ENCODE results near the gene CC2D2A.
"Not testable (repeated sequence)": the region's sequence is repeated elsewhere in the genome, so short reads cannot be mapped to it uniquely, and the experiment has no call there.

The CC2D2A gene

DNA sequence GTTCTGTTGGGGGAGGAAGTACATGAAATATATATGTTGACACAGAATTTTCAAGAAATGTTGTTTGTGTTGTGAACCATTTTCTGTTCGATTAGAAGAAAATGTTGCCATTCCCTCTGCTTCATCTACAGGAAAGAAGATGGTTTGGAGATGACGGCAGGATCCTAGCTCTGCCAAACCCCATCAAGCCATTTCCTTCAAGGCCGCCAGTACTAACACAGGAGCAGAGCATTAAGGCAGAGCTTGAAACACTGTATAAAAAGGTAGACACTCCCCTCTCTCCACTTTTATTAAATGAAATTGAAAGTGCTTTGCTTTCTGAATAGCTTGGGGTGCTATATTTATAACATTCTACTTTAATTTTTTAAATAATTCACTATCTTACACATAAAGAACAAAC, 46.8 kb downstream of the CC2D2A start:
- no peak for DNase-seq (ENCODE audit: low spot score)

DNA sequence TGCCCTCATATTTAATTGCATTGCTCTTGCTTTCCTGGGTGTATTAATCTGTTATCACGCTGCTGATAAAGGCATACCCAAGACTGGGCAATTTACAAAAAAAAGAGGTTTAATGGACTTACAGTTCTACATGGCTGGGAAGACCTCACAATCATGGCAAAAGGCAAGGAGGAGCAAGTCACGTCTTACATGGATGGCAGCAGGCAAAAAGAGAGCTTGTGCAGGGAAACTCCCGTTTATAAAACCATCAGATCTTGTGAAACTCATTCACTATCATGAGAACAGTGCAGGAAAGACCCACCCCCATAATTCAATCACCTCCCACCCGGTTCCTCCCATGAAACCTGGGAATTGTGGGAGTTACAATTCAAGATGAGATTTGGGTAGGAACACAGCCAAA, 48.0 kb downstream of the CC2D2A start:
- DNase-seq (ENCODE audit: low spot score): not testable (repeated sequence)

DNA sequence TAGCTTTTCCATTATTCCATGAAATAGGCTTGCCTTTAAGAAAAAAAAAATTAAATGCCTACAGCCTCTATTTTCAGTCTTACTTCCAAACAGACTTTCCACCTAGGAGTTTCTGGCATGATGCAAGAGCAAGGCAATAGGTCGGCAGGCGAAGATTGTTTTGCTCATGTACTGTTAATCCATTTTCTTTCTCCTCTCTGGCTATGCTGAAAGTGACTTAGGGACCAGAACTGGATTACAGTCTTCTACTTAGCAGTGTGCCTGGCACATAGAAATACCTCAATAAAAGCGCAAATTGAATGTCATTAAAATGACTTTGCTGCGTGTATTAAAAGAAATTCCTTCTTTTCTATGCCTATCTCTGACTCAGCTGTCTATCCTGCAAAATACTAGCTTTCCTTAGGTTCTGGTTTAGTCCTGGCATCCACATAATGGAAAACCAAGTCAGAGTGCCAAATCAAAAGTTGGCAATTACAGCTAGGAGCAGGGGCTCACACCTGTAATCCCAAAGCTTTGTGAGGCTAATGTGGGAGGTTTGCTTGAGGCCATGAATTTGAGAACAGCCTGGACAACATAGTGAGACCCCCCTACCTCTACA, 51.9 kb downstream of the CC2D2A start:
- no peak for DNase-seq (ENCODE audit: low spot score)

DNA sequence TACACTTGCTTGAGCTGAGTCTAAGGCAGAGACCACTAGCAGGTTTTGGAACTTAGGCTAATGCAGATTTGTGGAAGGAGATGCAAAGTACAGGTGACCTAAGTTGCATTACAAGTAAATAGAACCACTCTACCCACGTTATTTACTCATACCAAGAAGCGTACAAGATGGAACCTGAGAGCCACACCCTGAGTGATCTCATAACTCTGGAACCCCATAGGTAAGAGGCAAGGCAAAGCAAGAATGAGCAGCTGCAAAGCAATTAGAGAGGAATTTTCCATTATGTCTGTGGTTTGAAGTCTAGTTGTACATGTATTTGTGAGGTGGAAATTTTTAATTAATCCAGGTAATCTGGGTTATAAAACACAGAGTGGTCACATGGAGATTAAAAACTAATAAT, 55.4 kb downstream of the CC2D2A start:
- DNase-seq (ENCODE audit: low spot score): no peak

DNA sequence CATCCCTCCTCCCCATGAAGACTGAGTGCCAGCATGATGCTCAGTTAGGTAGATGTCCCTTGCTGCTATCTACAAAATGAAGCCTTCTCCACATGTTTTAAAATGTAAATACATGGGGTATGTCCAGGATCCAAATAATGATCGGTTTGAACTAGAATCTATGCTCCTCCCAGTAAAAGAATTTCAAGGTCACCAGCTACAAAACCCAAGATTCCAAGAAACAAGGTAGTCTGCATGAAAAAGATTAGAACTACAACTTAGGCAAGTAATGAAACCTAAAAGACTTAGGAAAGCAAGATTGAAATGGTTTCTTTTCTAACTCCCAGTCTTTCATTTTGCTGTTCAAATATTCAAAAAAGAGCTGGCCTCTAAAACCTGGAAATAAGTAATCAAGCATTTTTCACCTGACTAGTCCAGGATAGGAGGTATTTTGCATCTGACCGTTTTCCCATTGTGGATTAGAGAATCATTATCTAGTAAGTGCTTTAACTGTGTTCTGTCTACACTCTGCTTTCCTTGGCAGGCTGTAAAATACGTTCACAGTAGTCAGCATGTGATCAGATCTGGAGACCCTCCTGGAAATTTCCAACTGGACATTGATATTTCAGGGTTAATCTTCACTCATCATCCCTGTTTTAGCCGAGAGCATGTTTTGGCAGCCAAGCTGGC, 57.4 kb downstream of the CC2D2A start:
- DNase-seq (ENCODE audit: low spot score): no peak

DNA sequence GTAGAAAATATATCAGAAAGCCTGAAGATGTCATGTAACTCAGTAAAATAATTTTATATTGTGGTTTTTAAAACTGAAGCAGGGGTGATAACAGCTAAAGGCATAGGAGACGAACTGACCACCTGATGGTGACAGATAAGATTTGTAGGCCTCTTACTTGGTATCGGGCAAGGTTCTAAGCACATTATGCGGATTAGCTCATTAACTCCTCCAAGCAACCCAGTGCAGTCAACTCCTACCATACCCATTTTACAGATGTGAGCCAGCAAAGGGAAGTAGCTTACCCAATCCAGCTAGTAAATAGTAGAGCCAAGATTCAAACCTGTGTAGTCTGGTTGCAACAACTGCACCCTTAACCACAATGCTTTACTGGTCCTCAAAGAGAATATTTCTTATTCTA, 62.1 kb downstream of the CC2D2A start:
- no peak for DNase-seq (ENCODE audit: low spot score)

DNA sequence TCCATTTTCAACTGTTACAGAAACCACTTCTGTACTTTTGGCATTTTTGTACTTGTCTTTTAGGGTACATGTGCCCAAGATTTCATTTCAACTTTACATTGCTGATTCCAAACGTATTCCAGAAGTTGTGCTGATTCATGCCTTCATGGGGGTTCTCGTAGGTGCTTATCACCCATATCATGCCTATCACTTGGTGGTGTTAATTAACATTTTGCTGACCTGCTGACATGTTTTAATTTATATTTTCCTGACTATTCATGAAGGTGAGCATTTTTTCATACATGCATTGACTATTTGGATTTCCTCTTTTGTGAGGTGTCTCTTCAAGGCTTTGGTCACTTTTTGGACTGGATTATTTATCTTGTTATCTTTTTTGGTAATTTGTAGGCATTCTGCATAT, 64.1 kb downstream of the CC2D2A start:
- DNase-seq (ENCODE audit: low spot score): no peak

DNA sequence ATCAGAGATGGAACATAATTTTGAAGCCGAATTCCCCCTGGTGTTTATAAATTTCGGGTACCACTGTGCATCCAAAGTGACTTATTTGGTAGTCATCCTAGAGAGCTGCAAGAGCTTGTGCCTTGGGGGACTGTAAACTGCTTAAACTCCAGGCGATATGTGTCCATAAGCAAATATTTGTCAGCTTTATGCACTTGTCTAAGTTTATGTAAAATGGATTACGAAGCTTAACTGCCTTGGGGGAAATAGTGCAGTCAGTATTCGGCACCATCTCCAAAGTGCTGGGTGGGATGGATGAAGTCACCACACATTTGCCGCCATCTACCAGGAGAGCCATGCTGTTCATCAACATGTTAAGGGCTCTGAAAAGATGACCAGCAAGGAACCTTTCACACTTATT, 65.9 kb downstream of the CC2D2A start:
- DNase-seq (ENCODE audit: low spot score): no peak

DNA sequence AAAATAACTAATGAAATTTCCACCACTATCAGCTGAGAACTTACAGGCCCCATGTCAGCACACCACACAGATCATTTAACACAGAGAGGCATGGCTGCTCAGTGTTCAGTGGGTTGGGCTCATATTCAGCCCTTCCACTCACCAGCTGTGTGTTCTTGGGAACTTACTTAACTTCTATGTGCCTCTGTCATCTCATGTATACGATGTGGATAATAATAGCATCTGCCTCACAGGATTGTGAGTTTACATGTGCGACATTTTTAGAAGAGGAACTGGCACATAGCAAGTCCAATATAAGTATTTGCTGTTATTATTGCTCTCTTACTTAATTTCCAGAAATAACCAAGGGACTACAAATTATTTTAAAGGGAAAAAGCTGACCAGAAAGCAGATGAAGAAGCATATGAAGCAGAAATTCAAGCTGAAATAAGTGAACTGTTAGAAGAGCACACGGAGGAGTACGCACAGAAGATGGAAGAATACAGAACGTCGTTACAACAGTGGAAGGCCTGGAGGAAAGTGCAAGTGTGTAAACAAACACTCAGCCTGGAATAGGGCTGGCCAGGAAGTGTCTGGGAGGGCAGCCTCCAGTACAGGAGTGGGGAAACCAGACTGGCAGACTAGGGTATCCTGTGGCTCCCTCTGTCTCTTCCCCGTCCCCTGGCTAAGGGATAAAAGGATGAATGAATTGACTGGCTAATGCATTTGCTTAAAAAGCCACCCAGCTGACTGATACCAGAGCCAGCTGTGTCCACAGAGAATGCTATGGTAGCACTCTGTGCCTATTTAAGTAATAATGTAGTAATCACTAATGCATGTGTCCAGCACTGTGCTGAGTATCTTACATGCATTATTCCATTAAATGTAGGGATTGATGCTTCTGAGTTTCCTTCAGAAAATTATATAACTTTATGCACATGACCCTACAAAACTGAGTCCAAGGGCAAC, 67.1 kb downstream of the CC2D2A start:
- DNase-seq (ENCODE audit: low spot score): no peak

DNA sequence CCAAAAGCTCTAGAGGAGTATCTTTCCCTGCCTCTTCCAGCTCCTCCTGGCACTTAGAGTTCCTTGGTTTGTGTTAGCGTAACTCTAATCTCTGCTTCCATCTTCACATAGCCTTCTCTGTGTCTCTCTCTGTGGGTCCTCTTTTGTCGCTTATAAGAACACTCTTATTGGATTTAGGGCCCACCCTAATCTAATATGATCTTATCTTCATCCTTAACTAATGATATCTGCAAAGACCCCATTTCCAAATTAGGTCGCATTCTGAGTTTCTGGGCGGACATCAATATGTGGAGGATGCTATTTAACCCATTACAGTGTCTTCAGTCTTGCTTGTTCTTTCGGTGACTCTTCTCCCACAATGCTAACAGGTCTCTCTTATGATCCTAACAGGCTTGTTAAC, 72.3 kb downstream of the CC2D2A start:
- no peak for DNase-seq (ENCODE audit: low spot score)

DNA sequence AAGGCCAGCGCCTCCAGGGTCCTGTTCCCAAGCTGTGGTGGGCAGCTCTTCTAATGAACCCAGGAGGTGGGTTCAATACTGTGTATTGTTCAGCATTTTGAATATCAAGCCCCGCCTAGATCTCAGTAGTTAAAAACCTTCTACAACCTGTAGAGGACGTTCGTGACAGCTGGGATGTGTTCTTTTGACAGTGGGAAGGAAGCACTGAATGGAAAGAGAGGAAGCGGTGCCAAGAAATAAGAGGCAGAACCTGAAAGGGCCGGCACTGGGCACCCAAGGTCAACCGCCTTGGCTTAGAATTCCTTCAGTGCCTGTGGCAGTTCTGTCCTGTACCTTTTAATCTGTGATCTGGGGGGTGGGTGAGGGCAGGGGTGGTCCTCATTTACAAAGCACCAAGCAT, 73.1 kb downstream of the CC2D2A start:
- no peak for DNase-seq (ENCODE audit: low spot score)

DNA sequence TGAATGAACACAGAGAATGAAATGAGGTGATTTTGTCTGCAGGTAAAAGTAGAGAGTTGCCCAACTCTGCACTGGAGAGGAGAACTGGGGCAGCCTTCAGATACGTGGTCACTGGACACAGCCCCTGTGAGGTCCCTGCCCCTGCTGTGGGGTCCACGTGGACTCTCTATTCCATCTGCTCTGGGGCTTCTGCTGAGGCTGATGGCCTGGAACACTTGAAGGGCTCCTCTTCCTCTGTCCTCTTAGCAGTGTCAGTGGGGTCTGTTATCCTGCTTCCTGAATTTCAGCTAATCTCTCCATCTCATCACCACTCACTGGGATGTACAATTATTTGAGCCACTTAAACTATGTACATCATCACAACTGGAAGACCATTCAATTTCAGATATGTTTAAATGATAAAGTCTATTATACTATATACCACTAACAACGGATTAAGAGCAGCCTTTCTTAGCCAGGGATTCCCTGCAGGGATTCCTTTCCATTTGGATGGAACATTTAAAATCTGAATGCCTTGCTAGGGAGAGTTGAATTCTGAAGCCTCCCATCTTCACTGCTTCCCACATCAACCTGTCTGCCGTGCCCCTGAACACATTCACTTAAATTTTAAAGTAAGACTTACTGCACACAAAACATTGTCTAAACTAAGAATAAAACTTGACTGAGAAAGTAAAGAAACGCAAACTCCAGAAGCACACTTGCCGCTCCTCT, 74.0 kb downstream of the CC2D2A start:
- DNase-seq (ENCODE audit: low spot score): no peak

DNA sequence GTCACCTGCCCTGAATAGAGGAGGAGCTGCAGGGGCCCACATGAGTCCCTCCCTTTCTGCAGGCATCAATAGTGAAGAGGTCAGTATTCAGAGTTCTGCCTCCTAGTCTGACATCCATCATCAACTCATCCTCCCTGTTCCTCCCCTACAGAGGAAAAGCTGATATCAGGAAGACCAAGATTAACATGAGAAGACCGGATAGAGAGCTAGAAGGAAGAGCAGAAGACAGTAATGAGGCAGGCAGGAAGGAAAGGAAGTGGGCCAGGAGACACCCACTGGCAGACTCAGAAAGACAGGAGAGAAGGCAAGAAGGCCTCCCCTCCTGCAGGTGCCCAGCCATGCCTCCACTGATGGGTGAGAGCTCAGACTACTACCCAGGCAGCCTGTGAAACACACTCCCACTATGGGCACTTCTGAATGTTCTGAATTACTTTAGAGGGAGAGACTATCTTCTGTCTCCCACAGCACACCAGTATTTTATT, 74.6 kb downstream of the CC2D2A start:
- DNase-seq (ENCODE audit: low spot score): no peak

DNA sequence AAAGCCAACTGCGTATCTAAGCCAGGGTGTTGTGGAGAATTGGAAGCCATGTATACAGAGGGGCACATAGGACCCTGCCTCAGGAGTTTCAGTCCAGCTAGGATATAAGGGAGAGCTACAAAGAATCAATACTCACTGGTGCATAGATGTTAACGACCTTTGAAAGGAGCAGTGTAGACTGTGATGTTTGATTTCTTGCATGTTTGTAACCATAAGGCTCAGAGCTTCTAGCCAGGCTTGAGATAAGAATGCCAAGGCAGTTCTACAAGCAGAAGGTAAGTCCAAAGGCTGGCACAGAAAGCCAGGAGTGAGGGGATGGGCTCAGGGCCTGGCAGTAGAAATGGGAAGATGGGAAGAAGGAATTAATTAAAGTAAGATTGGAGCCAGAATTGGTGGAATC, 75.7 kb downstream of the CC2D2A start:
- DNase-seq (ENCODE audit: low spot score): no peak

DNA sequence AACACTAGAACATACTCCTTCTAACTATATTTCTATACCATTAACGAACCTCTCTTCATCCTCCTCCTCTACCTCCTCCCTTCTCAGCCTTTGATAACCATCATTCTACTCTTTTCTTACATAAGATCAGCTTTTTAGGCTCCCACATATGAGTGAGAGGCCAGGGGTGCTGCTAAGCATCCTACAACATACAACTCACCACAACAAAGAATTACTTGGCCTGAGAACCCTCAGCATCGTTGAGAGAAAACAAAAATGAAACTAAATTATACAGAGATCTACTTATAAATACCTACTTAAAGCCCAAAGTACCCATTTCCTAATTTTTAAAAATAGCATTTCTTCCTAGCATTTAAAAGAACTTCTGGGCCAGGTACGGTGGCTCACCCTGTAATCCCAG, 77.7 kb downstream of the CC2D2A start:
- DNase-seq (ENCODE audit: low spot score): no peak

DNA sequence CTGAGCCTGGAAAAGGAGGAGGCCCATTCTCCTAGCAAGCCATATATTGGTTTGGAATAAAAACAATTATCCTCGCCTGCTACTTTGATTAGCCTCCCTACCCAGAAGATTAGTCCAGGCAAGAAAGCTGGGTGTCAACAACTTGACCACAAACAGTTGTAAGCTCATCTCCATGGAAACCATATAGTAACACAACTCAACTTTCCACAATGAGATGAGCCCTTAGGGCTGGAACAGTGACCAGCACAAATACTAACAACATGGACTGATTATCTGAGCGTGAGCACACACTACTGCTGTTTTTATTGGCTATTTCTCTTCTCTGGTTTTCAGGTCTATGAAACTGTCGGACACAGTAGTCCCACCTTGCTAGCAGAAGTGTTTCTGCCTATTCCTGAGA, 80.8 kb downstream of the CC2D2A start:
- DNase-seq (ENCODE audit: low spot score): no peak

DNA sequence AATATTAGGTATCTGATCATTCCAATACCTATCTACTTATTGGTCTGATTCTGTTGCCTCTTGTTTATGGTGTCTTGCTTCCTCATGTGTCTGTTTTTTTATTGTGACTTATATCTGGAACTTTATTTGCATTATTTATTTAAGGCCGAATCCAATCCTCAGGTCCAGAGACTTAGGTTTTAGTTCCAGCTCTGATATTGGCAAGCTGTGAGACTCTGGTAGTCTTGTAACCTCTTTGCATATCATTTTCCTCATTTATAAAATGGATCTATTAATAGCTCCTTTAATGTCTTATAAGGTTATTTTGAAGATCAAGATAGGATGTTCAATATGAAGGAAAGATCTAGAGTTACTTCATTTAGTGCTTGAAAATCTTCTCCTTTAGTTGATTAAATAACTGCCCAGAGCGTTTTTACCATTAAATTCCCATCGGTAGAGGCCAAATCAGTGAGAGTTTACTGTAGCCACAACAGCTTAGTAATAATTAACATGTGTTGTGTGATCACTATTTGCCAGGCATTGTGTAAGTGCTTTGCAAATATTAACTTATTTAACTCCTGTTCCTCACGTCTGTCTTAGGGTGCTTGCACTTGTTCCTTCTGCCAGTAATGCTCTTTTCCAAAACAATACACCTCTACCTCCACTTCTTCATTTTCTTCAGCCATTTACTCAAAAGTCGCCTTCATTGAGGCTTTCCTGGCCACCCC, 82.2 kb downstream of the CC2D2A start:
- no peak for DNase-seq (ENCODE audit: low spot score)

DNA sequence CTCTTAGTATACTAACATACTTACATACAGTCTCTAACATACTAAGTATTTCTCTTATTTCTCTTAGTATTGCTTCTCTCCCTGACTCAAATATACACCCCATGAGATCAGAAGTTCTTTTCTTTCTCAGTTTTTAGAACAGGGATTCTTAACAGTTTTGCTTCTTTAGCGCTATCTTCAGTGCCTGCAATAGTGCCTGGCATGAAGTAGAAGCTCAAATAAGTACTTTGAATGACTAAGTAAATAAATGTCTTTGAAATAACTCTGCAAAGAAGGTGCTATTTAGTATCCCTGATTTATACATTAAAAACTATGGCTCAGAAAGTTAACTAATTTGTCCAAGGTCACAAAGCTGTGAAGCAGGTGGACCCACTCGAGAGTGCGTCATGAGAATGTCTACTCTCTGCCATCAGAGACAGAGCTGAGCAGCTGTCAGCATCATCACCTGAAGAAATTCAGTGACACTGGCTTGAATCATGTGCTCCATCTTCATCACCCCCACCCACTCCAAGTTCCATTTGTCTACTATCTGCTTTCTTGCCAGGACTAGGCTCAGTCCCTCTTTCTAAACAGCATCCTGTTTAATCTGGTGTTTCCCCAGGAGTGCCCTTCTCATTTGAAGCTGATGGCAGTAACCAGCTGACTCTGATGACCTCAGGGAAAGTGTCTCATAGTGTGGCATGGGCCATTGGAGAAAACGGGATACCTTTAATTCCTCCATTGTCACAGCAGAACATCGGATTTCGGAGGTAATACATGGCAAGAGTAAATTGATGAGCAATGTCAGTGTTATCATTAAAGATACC, 83.1 kb downstream of the CC2D2A start:
- DNase-seq (ENCODE audit: low spot score): no peak

DNA sequence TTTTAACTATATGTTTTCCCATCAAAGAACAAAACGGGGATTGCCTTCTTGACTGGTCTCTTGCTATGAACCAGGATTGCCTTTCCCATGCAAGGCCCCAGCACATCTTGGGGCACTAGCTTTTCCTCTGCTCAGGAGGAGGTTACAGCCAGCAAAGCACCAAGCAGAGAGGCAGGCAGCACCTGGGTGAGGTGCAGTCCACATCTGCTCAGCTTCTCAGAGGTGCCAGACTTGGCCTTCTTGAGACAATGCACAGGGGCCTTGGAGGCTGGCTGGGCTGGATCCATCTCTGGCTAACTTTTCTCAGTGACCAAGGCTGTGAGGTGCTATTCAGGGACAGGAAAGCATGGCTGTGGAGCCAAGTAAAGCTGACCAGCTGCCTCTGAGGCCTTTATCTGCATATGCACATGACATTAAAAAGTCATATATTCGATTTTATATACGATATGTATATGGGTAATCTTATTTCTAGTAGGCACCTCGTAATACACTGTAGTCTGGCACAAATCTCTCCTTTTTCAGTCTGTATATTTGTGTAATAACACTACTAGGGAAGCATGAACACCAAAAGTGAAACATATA, 86.9 kb downstream of the CC2D2A start:
- DNase-seq (ENCODE audit: low spot score): no peak

DNA sequence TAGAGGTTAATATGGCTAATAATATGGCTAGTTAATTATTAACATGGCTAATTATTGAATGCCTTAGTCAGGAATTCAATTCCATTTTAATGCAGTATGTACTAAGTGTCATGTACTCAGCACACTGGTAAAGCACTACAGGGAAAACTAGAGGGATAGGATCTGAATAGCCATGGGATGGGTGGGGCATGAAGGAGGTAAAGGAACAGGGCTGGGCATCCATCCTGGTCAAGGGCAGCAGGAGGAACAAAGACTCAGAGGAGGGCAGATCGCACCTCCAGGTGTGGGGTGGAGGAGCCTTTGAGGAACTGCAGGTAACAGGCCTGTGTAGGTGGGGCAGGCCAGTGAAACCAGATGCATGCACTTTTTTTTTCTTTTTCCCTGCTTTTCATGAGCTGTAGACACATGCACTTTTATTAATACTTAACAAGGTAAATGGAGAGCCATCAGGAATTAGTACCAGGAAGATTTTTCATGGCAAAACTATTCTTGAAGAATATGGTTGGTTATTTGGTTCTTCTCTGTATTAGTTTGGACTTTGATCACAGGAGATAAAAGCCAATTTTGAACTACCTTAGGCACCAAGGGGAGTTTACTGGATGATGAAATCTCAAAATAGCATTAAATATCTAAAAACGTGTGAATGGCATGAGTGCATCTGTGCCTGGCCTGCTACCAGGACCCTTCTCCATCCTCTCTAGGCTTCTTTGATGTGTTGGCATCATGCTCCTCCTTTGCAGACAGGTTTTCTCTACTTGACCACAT, 88.3 kb downstream of the CC2D2A start:
- no peak for DNase-seq (ENCODE audit: low spot score)

Measured in COLO829 (cell line).